Osteoblast (primary cell): ENCODE data around the gene COL15A1. TPM values are rescaled to one million over a fixed set of nuclear protein-coding genes. Genes with fewer than 3 reads are reported as not detected.

Experiments
- DNase-seq: peaks from one replicate; pipeline ENCODE4 v3.0.0; 2011; ENCODE audit warnings: low spot score, mixed read lengths; ENCODE audit not compliant: insufficient read length; ENCODE audit errors: missing footprints
- H2AFZ ChIP-seq: 2 replicates; pipeline ENCODE4 v1.6.0; 2011; ENCODE audit warnings: mild to moderate bottlenecking, low read length
- H3K27ac ChIP-seq: 2 replicates; pipeline ENCODE4 v1.5.1; 2011; ENCODE audit warnings: mild to moderate bottlenecking, low read depth, low read length, moderate library complexity
- H3K27me3 ChIP-seq: 2 replicates; pipeline ENCODE4 v1.6.0; 2012; ENCODE audit warnings: mild to moderate bottlenecking, control low read depth, inconsistent platforms, low read length, moderate library complexity; ENCODE audit not compliant: insufficient read depth
- H3K36me3 ChIP-seq: 2 replicates; pipeline ENCODE4 v1.5.1; 2011; ENCODE audit warnings: mild to moderate bottlenecking, low read length, control low read depth, moderate library complexity; ENCODE audit not compliant: insufficient read depth
- H3K4me1 ChIP-seq: 2 replicates; pipeline ENCODE4 v1.5.1; 2011; ENCODE audit warnings: mild to moderate bottlenecking, low read length, control low read depth, moderate library complexity; ENCODE audit not compliant: insufficient read depth
- H3K4me2 ChIP-seq: 2 replicates; pipeline ENCODE4 v1.6.0; 2011; ENCODE audit warnings: mild to moderate bottlenecking, low read length; ENCODE audit not compliant: insufficient read depth
- H3K4me3 ChIP-seq: fragments of 200-600 bp; sonication (generic); 3 replicates; pipeline ENCODE4 v1.5.1; 2012; ENCODE audit warnings: mild to moderate bottlenecking, low read length, inconsistent platforms; ENCODE audit not compliant: insufficient read depth
- H3K79me2 ChIP-seq: 2 replicates; pipeline ENCODE4 v1.6.0; 2012; ENCODE audit warnings: mild to moderate bottlenecking, low read length, control low read depth, inconsistent platforms; ENCODE audit not compliant: insufficient read depth
- H3K9me3 ChIP-seq: 2 replicates; pipeline ENCODE4 v1.5.1; 2011; ENCODE audit warnings: low read depth, low read length, control low read depth
- H4K20me1 ChIP-seq: 2 replicates; pipeline ENCODE4 v1.6.0; 2012; ENCODE audit warnings: mild to moderate bottlenecking, low read length, control low read depth; ENCODE audit not compliant: insufficient read depth
- CTCF ChIP-seq: IDR thresholded peaks from 2 replicates; pipeline ENCODE4 v1.5.1; 2011; ENCODE audit warnings: mild to moderate bottlenecking, low read depth, low read length, moderate library complexity; ENCODE audit errors: extremely low read depth
- total RNA-seq: library from RNA; depleted of rRNA; stranded (reverse); fragments of >200 nt; gene quantifications from 2 replicates; pipeline ENCODE4 v1.2.3, GENCODE V29; 2012

Gene COL15A1
- total RNA-seq, 1 donor, result 29.3 TPM

GRCh38 chr9:99013550-99013949, 69.8 kb downstream of the COL15A1 start:
- H3K4me1 ChIP-seq, result peaks cover 2% of the 10 kb centered on the region
- no peak overlapping the region for H3K4me3 ChIP-seq
- no peaks in the 10 kb centered on the region for H4K20me1 ChIP-seq
- H3K36me3 ChIP-seq, result no peaks in the 10 kb centered on the region
- H3K4me2 ChIP-seq, result no peak overlapping the region
- peaks cover 9% of the 10 kb centered on the region for H3K9me3 ChIP-seq
- H2AFZ ChIP-seq, result peak overlapping the region; percentile 39
- DNase-seq, result no peak
- no peaks in the 10 kb centered on the region for H3K27me3 ChIP-seq
- no peaks in the 10 kb centered on the region for H3K79me2 ChIP-seq
- TF ChIP-seq CTCF, result no peak
- H3K27ac ChIP-seq, result no peak overlapping the region

GRCh38 chr9:99015448-99015847, 71.7 kb downstream of the COL15A1 start:
- Histone ChIP-seq H4K20me1 (no peaks in the 10 kb centered on the region), H3K9me3 (peaks cover under 1% of the 10 kb centered on the region), H3K4me2 (no peak overlapping the region), H3K27ac (no peak overlapping the region), H3K79me2 (no peaks in the 10 kb centered on the region), H3K4me3 (no peak overlapping the region), H3K27me3 (no peaks in the 10 kb centered on the region), H3K36me3 (no peaks in the 10 kb centered on the region), H2AFZ (no peak overlapping the region), H3K4me1 (peaks cover 18% of the 10 kb centered on the region)
- DNase-seq, result no peak
- TF ChIP-seq CTCF, result no peak

GRCh38 chr9:99015890-99016289, 72.2 kb downstream of the COL15A1 start:
- peaks cover 22% of the 10 kb centered on the region for H3K4me1 ChIP-seq
- DNase-seq, result peak; percentile 13
- no peaks in the 10 kb centered on the region for H3K27me3 ChIP-seq
- no peak overlapping the region for H3K27ac ChIP-seq
- no peaks in the 10 kb centered on the region for H4K20me1 ChIP-seq
- no peaks in the 10 kb centered on the region for H3K36me3 ChIP-seq
- no peak overlapping the region for H2AFZ ChIP-seq
- H3K4me3 ChIP-seq, result no peak overlapping the region
- no peaks in the 10 kb centered on the region for H3K9me3 ChIP-seq
- no peak for TF ChIP-seq CTCF
- H3K79me2 ChIP-seq, result no peaks in the 10 kb centered on the region
- no peak overlapping the region for H3K4me2 ChIP-seq

- H2AFZ ChIP-seq, result no peak overlapping the region
- no peaks in the 10 kb centered on the region for H3K36me3 ChIP-seq
These were observed 73.1 kb downstream of the COL15A1 start for GRCh38 chr9:99016681-99017387.

More at GRCh38 chr9:99016681-99017387, 73.1 kb downstream of the COL15A1 start:
- DNase-seq, result peak; percentile 67
- Histone ChIP-seq H3K4me1 (peaks cover 22% of the 10 kb centered on the region), H3K27ac (no peak overlapping the region), H3K79me2 (no peaks in the 10 kb centered on the region), H3K27me3 (no peaks in the 10 kb centered on the region), H3K4me3 (no peak overlapping the region), H3K4me2 (no peak overlapping the region), H3K9me3 (no peaks in the 10 kb centered on the region), H4K20me1 (no peaks in the 10 kb centered on the region)
- no peak for TF ChIP-seq CTCF
